ENCODE data around the gene CASP9.
"Not testable (repeated sequence)": the region's sequence is repeated elsewhere in the genome, so short reads cannot be mapped to it uniquely, and the experiment has no call there.

CASP9 gene

DNA sequence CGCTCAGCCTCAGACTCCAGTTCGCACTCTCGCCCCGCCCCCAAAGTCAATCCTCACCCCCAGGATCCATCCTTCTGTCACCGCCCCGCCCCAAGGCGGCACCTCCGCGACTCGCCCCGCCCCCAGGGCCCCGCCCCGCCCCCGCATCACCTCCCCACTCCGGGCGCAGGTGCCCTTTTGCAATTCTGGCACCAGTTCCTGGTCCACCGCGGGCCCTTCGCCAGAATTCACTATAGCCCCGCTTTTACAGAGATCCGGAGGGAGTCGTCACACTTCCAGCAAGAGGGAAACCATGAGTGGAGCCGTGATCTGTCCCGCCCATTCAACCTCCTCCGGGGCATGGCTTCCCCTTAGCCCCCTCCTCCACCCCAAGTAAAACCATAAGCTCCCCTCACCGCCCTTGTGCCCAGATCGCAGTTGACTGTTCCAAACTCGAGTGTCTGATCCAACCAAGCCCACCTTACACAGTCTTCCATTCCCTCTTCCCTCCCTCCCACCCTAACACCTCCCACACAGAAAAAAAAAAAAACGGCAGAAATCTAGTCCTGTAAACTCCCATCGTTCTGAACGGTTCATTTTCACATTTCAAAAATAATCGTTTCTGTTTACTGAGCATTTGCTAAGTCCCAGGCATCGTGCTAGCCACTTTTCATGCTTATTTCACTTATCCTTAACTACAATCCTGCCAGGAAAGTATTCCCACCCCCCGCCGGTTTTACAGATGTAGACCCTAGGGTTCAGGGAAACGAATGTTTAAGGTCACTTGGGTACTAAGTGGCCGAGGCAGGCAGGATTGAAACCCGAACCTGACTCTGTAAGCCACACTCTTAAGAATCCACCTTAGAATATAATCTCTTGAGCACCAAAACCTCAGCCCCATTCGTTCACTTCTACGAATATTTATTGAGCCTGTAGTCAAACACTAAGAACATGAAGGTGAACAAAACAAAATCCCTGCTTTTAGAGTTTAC is 1.3 kb upstream of the CASP9 start:
- DNase-seq (ENCODE audit: low read depth) = peak; percentile 97

DNA sequence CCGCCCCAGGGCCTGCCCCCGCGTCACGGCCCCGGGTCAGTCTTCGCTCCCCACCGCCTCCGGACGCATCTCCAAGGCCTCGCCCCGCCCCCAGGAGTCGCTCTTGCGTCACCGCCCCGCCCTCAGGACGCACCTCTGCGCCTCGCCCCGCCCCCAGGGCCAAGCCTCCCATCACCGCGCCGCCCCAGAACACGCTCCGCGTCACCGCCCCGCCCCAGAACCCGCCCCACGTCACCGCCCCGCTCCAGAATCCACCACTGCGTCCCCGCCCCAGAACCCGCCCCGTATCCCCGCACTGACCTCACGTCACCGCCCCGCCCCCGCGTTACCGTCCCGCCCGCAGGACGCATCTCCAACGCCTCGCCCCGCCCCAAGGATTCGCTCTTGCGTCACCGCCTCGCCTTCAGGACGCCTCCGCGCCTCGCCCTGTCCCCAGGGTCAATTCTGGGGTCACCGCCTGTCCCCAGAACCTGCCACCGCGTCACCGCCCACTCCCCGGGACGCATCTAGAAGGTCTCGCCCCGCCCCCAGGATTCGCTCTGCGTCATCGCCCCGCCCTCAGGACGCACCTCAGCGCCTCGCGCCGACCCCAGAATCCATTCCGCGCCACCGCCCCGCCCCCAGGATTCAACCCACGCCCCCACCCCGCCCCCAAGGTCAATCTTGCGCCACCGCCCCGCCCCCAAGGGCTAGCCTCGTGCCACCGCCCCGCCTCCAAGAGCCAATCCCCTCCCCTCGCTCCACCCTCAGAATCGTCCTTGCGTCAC is 451 bp upstream of the CASP9 start:
- peak; percentile 92 for DNase-seq (ENCODE audit: low read depth)

DNA sequence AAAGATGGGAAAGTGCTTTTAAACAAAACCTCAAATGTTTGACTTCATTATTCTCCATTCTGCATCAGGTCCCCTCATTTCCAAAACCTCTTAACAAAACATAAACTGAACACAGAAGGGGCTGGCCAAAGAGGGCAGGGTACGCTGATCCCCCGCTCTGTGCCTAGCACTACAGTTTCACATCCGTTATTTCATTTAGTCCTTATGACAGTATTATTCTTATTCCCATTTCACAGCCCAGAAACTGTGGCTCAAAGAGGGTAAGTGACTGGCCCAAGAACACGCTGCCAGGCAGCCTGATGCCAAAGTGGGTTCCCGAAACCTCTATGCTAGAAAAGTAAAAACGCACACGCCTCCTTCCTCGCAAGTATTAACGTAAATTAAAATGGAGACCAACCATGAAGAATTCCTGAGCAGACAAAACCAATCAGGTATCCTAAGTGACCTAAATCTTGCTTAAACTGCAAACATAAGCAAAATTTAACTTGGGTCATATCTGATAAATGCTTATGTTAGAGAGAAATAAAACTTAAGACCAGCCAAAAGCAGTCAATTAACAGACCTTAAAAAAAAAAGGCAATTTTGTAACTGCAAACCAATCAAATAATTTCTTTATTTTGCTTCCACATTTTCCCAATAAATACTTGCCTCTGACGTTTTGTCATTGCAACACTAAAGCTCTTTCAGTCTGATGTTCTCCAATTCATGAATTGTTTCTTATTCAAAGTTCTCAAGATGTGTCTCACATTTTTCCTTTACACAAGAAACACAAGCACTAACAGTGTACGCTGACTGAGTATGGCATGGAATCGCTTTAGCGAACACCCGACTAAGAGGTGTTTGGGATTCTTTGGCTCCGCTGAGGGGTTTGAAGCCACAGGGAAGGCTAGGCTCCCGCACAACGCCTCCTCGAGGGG is 653 bp downstream of the CASP9 start:
- DNase-seq (ENCODE audit: low read depth) = peak; percentile 45

DNA sequence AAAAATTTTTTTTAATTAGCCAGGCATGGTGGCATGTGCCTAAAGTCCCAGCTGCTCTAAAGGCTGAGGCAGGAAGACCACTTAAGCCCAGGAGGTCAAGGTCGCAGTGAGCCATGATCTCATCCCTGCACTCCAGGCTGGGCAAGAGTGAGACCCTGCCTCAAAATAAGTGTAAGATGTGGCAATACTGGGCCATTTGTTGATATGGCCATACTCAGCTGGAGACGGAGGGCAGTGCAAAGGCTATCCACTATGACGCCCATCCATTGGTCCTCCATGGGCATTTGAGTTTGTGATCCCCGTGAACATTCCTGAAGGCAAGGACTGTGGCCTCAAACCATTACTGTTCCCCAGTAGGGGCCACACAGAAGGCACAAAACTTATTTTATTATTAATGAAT is 1.5 kb downstream of the CASP9 start:
- no peak for DNase-seq (ENCODE audit: low read depth)

DNA sequence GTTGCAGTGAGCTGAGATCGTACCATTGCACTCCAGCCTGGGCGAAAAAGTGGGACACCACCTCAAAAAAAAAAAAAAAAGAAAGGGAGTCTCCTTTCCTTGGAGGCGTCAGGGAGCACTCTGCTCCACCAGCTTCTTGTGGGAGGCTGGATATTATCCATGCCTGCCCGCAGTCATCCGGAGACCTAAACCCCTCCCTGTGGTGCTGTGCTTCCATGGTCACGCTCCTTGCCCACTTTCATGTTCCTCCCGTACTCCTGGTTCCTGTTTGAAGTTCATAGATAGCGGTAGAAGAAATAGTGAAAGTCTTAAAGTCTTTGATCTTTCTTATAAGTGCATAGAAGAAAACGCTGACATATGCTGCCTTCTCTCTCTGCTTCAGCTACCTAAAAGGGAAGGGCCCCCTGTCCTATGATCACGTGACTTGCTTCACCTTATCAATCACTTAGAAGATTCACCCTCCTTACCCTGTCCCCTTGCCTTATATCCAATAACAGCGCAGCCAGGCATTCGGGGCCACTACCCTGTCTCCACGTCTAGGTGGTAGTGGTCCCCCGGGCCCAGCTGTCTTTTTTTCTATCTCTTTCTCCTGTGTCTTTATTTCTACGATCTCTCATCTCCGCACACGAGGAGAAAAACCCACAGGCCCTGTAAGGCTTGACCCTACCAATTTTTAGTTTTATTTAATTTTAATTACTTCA is 2.7 kb downstream of the CASP9 start:
- peak; percentile 30 for DNase-seq (ENCODE audit: low read depth)

DNA sequence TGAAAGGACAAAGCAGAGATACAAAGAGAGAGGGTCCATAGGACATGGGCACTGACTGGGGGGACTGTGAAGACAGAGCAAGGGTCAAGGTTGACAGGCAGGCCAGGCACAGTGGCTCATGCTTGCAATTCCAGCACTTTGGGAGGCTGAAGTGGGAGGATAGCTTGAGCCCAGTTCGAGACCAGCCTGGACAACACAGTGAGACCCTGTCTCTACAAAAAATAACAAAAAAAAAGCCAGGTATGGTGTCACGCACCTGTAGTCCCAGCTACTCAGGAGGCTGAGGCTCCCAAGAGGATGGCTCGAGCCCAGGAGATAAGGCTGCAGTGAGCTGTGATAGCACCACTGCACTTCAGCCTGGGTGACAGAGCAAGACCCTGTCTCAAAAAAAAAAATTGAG is 4.4 kb downstream of the CASP9 start:
- DNase-seq (ENCODE audit: low read depth) = no peak

DNA sequence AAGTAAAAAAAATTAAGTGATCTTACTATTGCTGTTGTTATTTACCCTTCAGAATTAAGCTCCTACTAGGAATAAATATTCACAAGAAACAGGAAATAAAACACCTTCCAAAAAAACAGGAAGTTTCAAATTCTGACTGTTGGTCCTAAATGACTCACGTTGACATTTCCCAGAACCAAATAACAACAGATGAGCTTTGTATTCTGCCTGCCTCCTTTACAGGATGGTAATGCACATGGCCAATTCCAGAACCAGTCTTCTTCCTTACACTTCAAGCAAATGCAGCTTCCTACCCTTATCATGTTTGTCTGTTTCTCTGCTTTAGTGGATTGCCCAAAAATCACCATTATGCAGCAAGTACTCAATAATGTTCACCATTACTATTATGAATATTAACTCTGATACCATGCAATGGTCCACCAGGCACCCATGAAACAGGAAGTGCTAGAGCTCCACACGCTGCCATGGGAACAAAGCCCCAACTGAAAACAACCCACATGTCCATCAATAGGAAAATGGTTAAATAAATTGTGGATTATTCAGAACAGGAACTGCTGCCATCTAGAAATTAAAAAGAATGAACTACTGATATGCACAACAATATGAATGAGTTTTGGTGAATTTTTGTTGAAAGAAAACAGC is 8.9 kb downstream of the CASP9 start:
- DNase-seq (ENCODE audit: low read depth) = peak; percentile 27

DNA sequence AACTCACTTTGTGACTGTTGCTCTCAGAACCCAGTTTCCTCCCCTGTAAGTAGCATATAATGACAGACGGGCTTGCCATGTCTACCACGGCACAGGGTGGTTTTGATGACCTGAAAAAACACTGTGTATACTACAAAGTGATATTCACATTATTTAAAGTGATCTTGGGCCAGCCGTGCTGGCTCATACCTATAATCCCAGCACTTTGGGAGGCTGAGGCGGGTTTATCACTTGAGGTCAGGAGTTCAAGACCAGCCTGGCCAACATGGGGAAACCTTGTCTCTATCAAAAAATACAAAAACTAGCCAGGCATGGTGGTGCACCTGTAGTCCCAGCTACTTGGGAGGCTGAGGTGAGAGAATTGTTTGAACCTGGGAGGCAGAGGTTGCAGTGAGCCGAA is 9.5 kb downstream of the CASP9 start:
- not testable (repeated sequence) for DNase-seq (ENCODE audit: low read depth)

DNA sequence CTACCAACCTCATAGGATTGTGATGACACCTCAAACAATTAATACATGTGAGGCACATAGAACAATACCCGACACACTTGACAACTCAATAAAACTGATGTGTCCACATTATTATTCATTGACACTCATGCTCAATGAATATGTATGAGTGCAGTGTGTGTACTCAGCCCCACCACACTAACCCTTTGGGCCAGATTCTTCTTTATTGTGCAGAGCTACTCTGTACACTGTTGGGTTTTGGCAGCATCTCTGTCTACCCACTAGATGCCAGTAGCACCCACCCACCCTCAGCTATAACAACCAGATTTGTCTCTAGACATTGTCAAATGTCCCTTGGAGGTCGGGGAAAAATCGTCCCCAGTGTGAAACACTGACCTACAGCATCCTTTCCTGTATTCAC is 10.1 kb downstream of the CASP9 start:
- no peak for DNase-seq (ENCODE audit: low read depth)

DNA sequence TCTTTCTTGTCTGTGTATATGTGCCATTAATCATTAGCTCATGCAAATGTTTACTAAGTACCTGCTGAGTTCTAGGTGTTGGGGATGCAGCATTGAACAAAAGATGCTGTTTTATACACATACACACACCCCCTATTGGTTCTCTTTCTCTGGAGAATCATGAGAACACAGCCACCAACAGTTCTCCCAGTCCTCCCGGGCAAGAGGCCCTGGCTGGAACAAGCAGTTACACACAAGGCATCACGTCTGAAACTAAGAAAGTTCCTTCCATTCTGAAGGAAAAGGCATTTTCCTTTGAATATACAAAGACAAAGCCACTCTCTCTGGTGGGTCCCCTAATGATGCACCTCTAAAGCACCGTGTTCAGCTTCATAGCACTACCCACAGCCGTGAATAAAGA is 10.8 kb downstream of the CASP9 start:
- DNase-seq (ENCODE audit: low read depth) = no peak

DNA sequence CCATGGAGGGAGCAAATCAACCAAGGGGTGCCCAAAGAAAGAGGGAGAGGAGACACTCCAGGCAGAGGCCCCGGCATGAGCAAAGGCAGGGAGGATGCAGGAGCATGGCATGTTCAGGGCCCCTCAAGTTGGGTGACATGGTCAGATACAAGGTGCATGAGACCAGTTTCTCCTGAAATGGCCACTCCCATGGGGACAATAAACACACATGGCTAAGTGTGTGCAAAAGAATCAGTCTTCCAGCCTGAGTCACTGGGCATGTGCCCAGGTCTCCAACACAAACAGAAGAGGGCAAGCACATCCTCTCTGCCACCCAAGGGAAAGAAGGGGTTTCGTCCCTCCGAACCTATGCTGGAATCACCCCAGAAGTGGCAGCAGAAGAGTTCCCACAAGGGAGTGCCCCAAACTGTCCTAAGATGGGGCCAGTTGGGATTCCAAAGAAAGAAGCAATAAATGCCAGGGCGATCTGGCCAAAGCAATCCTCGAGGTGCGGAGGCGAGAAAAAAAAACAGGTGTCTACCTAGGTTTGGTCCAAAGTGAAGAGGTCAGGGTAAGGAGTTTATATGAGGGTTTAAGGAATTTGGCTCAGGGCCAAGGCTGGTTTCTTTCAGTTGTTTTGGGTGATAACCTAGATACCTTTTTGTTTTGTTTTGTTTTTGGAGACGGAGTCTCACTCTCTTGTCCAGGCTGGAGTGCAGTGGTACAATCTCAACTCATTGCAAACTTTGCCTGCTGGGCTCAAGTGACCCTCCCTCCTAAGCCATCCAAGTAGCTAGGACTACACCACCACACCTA is 13.2 kb downstream of the CASP9 start:
- DNase-seq (ENCODE audit: low read depth) = no peak

DNA sequence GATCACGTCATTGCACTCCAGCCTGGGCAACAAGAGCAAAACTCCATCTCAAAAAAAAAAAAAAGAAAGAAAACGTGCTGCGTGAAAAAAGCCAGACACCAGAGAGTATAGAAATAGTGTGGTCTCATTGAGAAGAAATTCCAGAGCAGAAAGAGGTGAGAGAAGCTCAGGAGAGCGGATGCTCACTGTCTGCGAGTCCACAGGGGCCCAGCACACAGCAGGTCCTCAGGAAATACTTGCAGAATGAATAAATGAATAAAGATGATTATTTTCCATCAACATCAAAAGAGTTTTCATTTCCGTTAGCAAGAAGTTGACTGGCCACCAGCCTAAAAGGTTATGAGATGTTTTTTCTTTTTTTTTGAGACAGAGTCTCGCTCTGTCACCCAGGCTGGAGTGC is 14.4 kb downstream of the CASP9 start:
- no peak for DNase-seq (ENCODE audit: low read depth)

DNA sequence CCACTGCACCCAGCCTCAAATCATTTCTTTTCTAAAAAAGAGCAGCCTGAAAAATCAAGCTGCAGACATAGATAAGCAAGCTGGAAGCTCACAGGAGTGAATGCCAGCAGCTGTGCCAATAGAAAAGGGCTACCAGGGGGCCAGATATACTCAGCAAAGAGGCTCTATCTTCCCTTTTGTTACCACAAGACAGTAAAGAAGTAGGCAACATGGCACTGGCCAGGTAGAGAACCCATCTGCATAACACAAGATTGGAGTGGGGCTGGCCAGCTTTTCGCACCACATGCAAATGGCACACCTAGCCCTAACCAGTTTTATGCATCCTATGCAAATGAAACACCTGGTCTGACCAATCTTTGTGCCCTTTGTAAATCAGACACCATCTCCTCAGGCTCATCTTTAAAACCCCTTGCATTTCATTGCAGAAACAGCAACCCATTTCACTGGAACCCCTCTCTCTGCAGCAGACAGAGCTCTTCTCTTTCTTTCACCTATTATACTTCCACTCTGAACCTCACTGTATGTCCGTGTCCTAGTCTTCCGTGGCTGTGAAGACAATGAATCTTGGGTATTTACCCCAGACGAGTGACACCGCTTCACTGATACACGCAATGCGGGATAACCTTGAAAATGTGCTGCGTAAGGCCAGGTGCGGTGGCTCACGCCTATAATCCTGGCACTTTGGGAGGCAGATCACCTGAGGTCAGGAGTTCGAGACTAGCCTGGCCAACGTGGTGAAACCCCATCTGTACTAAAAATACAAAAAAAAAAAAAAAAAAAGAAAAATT is 15.1 kb downstream of the CASP9 start:
- DNase-seq (ENCODE audit: low read depth) = no peak

DNA sequence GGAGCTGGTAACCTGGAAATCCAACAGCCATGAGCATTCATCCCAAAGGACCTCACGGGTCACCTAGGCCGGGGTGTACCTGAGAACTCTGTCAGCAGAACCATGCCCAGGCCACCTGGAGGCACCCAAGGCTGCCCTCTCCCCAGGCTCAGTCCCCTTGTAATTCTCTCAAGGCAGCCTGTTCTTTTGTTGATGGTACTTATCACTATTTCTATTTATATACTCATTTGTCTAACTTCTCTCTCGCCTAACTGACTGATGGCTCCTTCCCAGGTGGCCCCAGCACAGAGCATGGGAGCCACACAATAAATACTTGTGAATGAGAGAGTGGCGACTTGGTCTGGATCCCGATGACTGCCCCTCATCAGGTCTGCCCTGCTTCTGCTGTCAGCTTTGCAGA is 16.7 kb downstream of the CASP9 start:
- no peak for DNase-seq (ENCODE audit: low read depth)

DNA sequence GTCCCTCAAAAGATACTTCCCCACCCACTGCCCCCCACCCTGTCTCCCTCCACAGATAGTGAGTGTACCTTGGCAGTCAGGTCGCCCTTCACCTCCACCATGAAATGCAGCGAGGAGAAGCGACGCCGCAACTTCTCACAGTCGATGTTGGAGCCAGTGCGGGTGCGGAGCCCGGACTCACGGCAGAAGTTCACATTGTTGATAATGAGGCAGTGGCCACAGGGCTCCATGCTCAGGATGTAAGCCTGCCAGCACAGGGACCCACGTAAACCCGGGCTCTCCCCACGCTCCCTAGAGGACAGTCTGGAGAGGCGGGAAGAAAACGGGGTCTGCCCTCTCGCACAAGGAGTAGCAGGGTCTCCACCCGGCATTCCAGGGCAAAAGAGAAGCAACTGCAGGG is 17.2 kb downstream of the CASP9 start:
- DNase-seq (ENCODE audit: low read depth) = no peak

DNA sequence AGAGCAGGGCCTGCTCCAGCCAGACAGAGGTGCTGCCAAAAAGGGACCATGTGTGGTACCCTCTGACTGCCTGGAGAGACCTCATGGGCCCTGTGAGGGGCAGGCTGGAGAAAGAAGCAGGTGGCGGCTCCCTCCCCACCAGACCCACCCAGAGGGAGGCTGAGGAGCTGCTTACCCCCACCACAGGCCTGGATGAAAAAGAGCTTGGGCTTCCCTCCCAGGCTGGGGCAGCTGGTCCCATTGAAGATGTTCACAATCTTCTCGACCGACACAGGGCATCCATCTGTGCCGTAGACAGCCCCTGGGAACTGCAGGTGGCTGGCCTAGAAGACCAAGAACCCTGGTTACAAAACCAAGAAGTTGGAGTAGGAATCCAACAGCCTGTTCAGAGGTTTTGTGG is 19.6 kb downstream of the CASP9 start:
- DNase-seq (ENCODE audit: low read depth) = no peak

DNA sequence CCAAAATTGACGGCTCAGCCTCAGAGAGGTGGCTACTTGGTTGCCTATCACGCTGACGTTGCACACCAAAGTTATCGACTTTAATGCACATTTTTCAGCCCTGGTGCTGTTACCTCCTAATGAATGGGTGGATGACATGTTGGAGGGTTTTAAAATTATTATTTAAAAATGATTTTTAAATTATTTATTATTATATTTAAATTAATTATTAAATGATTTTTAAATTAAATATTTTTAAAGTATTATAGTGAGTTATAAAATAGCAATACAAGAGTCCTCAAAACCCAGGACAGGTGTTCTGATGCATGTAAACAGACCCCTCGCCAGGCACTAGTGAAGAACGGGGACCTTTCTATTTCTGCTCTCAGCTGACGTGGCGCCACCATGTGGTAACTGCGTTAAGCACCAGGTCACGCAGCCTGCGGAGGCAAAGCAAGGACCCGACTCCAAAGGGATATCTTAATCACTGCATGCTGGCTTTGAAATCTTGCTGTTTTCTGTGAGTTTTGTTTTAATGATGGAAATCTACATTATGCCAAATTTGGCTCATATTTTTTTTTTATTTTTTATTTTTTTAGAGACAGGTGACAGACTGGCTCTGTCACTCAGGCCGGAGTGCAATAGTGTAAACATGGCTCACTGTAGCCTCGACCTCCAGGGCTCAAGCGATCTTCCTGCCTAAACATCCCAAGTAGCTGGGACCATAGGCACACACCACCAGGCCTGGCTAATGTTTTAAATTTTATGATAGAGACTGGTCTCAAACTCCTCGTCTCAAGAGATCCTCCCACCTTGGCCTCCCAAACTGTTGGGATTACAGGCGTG is 22.6 kb downstream of the CASP9 start:
- DNase-seq (ENCODE audit: low read depth) = peak; percentile 50
